ENCODE results near the gene SUMF1.
"Not testable (repeated sequence)": the region's sequence is repeated elsewhere in the genome, so short reads cannot be mapped to it uniquely, and the experiment has no call there.

DNA sequence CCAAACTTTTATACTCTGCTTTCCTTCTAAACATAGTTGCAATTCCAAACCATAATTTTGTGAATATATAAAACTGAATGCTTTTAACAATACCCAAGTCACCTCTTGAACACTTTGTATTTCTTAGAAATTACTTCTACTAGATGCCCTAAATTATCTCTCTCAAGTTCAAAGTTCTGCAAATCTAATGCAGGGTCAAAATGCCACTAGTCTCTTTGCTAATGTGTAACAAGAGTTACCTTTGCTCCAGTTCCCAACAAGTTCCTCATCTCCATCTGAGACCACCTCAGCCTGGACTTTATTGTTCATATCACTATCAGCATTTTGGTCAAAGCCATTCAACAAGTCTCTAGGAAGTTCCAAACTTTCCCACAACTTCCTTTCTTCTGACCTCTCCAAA is 137.3 kb downstream of the SUMF1 start:
- not testable (repeated sequence) for TF ChIP-seq RAD21 (IDR thresholded peaks at IDR 0.05); REST (IDR thresholded peaks at IDR 0.05); YY1 (IDR thresholded peaks at IDR 0.05); ATF3 (IDR thresholded peaks at IDR 0.05); JUND (IDR thresholded peaks at IDR 0.05); TAF1 (conservative IDR thresholded peaks at IDR 0.05); FOXA1 (IDR thresholded peaks at IDR 0.05); EGR1 (IDR thresholded peaks at IDR 0.05; ENCODE audit: low read depth in 2 of 2)
- TF ChIP-seq, protein P1, sequence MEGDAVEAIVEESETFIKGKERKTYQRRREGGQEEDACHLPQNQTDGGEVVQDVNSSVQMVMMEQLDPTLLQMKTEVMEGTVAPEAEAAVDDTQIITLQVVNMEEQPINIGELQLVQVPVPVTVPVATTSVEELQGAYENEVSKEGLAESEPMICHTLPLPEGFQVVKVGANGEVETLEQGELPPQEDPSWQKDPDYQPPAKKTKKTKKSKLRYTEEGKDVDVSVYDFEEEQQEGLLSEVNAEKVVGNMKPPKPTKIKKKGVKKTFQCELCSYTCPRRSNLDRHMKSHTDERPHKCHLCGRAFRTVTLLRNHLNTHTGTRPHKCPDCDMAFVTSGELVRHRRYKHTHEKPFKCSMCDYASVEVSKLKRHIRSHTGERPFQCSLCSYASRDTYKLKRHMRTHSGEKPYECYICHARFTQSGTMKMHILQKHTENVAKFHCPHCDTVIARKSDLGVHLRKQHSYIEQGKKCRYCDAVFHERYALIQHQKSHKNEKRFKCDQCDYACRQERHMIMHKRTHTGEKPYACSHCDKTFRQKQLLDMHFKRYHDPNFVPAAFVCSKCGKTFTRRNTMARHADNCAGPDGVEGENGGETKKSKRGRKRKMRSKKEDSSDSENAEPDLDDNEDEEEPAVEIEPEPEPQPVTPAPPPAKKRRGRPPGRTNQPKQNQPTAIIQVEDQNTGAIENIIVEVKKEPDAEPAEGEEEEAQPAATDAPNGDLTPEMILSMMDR (IDR thresholded peaks at IDR 0.05; ENCODE audit: low read depth, low read length, missing input control) = not testable (repeated sequence)
- TF ChIP-seq, protein P2, sequence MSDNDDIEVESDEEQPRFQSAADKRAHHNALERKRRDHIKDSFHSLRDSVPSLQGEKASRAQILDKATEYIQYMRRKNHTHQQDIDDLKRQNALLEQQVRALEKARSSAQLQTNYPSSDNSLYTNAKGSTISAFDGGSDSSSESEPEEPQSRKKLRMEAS (IDR thresholded peaks at IDR 0.05) = not testable (repeated sequence)
- peak; percentile 55 to 68 for TF ChIP-seq RXRA (IDR thresholded peaks at IDR 0.05)
- TF ChIP-seq, protein P3, sequence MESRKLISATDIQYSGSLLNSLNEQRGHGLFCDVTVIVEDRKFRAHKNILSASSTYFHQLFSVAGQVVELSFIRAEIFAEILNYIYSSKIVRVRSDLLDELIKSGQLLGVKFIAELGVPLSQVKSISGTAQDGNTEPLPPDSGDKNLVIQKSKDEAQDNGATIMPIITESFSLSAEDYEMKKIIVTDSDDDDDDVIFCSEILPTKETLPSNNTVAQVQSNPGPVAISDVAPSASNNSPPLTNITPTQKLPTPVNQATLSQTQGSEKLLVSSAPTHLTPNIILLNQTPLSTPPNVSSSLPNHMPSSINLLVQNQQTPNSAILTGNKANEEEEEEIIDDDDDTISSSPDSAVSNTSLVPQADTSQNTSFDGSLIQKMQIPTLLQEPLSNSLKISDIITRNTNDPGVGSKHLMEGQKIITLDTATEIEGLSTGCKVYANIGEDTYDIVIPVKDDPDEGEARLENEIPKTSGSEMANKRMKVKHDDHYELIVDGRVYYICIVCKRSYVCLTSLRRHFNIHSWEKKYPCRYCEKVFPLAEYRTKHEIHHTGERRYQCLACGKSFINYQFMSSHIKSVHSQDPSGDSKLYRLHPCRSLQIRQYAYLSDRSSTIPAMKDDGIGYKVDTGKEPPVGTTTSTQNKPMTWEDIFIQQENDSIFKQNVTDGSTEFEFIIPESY (IDR thresholded peaks at IDR 0.05) = not testable (repeated sequence)
